D341Med (cell line): ENCODE data around the gene NPY4R2.
"Not testable (repeated sequence)": the region's sequence is repeated elsewhere in the genome, so short reads cannot be mapped to it uniquely, and the experiment has no call there.

ENCODE experiments used
- DNase-seq: peaks from one replicate; pipeline ENCODE4 v3.0.0; 2012; ENCODE audit warnings: low spot score

The NPY4R2 gene

GRCh38 chr10:47918475-47918874 is at the start of gene NPY4R2:
Gene NPY4R2 (plus strand): TSS chr10:47918662. CDS start chr10:47921988, 3,326 bp downstream.
- DNase-seq = not testable (repeated sequence)

- DNase-seq = not testable (repeated sequence)
Observed at GRCh38 chr10:47870887-47871286, 47.6 kb upstream of the NPY4R2 start.

- DNase-seq = not testable (repeated sequence)
Observed at GRCh38 chr10:47871485-47872180, 46.8 kb upstream of the NPY4R2 start.

- not testable (repeated sequence) for DNase-seq
Observed at GRCh38 chr10:47872236-47872635, 46.2 kb upstream of the NPY4R2 start.

GRCh38 chr10:47884239-47884638 is 34.2 kb upstream of the NPY4R2 start:
- not testable (repeated sequence) for DNase-seq

GRCh38 chr10:47884934-47885333 is 33.5 kb upstream of the NPY4R2 start:
- DNase-seq = not testable (repeated sequence)

- not testable (repeated sequence) for DNase-seq
Observed at GRCh38 chr10:47886356-47886755, 32.1 kb upstream of the NPY4R2 start.

GRCh38 chr10:47886827-47887226 is 31.6 kb upstream of the NPY4R2 start:
- not testable (repeated sequence) for DNase-seq

- not testable (repeated sequence) for DNase-seq
Observed at GRCh38 chr10:47890737-47891136, 27.7 kb upstream of the NPY4R2 start.

- not testable (repeated sequence) for DNase-seq
Observed at GRCh38 chr10:47892494-47893261, 25.8 kb upstream of the NPY4R2 start.

- DNase-seq = not testable (repeated sequence)
Observed at GRCh38 chr10:47894571-47894970, 23.9 kb upstream of the NPY4R2 start.

GRCh38 chr10:47897813-47898212 is 20.6 kb upstream of the NPY4R2 start:
- DNase-seq = not testable (repeated sequence)

- DNase-seq = not testable (repeated sequence)
Observed at GRCh38 chr10:47909333-47909732, 9.1 kb upstream of the NPY4R2 start.

- DNase-seq = not testable (repeated sequence)
Observed at GRCh38 chr10:47910486-47910885, 8.0 kb upstream of the NPY4R2 start.

- DNase-seq = not testable (repeated sequence)
Observed at GRCh38 chr10:47914052-47914451, 4.4 kb upstream of the NPY4R2 start.

GRCh38 chr10:47915849-47916548 is 2.5 kb upstream of the NPY4R2 start:
- DNase-seq = not testable (repeated sequence)

GRCh38 chr10:47920610-47921009 is 2.1 kb downstream of the NPY4R2 start:
- not testable (repeated sequence) for DNase-seq

- not testable (repeated sequence) for DNase-seq
Observed at GRCh38 chr10:47922503-47922902, 4.0 kb downstream of the NPY4R2 start.

- DNase-seq = not testable (repeated sequence)
Observed at GRCh38 chr10:47924628-47925027, 6.2 kb downstream of the NPY4R2 start.

- DNase-seq = not testable (repeated sequence)
Observed at GRCh38 chr10:47927147-47927916, 8.9 kb downstream of the NPY4R2 start.

GRCh38 chr10:47928225-47928624 is 9.8 kb downstream of the NPY4R2 start:
- not testable (repeated sequence) for DNase-seq

- DNase-seq = not testable (repeated sequence)
Observed at GRCh38 chr10:47932824-47933223, 14.4 kb downstream of the NPY4R2 start.
